HG03025 (cell line): ENCODE results near the gene PIP5K1B.

ENCODE experiments used
- ATAC-seq: cut with Tn5 transposase; IDR thresholded peaks from one replicate; pipeline ENCODE4 v1.9.1; 2021; ENCODE audit warnings: mild to moderate bottlenecking, moderate library complexity; ENCODE audit not compliant: unreplicated experiment, low FRiP score

PIP5K1B gene

DNA sequence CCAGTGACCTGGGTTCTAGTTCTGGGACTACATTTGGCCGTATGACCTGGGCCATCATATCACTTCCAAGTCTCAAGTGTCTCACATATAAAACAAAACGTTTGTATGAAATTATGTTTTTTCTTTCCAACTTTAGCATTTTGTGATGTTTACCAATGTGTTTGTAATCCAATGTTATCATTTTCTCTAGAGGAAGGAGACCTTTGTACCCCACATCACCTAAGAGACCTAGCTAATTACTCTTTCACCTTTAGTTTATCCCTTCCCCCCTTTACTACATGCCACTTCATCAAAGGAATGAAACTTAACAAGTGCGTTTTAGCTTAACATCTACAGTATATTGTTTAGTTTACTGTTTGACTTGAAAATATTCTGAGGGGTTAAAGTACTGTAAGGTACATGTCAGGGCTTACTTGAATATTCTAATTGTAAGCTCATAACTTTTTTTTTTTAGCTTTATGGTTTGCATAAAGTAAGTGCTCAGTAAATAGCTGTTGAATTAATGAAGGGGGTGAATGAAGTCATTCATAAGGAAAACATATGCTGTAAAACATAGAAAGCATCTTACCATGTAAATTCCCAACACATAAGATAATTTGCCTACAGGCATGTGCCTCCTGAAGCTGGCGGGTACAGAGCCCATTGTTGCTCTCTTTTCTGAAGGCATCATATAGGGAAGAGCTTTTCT is 2.9 kb downstream of the PIP5K1B start:
- ATAC-seq = no peak

DNA sequence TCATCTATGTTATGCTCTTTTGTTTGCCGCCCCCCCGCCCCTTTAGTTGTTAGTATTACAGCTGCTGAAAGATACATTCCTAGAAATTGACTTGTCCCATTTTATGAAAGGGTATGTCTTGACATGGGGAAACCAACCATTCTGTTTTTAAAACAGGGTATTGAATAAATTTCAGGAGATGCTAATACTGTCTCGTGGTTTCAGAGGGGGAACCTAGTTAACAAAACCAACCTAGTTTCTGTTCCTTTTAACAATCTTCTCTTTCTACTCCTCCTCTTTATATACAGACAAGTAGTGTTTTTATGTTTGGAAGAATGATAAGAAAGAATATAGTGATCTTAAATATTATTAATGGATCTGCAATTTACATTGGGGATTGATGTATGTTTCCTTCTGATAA is 3.5 kb downstream of the PIP5K1B start:
- no peak for ATAC-seq

DNA sequence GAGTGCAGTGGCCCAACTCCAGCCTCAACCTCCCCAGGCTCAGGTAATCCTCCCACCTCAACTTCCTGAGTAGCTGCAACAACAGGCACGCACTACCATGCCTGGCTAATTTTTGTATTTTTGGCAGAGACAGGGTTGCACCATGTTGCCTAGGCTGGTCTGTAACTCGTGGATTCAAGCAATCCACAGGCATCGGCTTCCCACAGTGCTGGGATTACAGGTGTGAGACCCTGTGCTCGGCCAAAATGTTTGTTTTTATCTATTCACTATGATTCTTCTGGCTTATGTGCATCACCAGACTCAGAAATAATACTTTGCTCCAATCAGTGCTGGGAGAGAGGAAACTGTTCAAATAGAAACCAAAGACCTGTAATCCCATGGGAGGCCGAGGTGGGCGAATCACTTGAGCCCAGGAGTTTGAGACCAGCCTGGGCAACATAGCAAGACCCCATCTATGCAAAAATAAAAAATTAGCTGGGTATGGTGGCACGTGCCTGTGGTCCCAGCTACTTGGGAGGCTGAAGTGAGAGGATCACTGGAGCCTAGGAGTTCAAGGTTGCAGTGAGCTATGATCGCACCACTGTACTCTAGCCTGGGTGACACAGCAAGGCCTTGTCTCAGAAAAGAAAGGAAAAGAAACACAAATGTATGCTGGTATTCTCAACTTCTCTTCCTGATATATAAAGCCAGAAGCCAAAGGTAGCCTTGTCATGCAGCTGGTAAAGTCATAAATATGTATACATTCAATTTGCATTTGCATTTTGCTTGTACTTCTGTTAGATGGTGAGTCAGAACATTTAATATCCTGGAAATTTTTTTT is 4.5 kb downstream of the PIP5K1B start:
- ATAC-seq = no peak

DNA sequence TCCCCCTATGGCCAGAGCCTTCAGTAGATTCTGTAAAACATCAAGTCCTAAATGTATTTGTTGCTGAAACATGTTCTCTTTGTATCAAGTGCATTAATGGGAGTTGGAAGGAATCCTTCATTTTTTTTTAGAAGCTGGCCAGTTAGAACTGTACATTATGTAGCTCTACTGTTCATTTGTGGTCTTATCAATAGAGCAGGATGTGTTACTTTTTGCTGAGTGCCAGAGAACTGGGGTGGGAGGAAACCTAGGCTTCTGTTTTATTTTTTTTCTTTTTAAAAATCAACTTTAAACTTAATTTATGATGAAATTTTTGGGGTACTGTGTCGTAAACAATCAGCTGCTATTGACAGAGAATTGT is 5.1 kb downstream of the PIP5K1B start:
- ATAC-seq = no peak

DNA sequence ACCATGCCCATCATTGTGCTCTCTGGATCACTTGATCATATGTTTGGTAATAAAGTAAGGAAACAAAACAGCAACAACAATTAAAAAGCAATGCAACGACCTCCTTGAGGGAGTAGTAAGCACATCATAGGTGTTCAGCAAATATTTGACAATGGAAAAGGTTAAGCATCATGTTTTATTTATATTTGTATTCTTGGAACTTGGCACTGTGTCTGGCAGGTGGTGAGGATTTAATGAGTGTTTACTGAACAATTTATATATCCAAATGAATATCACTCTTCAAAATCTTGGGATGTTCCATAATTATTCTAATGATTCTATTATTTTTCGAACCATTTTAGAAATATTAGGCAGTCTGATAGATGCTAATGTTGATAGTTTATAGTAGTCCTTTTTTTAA is 6.2 kb downstream of the PIP5K1B start:
- ATAC-seq = no peak

DNA sequence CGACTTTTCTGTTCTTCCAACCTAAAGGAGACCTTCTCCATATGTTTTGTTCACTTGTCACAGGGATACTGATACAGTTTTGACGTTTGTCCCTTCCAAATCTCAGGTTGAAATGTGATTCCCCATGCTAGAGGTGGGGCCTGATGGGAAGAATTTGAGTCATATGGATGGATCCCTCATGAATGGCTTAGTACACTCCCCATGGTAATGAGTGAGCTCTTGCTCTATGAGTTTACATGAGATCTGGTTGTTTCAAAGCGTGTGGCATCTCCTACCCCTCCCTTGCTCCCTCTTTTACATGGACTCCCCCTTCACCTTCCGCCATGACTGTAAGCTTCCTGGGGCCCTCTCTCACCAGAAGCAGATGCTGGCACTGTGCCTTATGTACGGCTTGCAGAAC is 6.9 kb downstream of the PIP5K1B start:
- ATAC-seq = no peak

DNA sequence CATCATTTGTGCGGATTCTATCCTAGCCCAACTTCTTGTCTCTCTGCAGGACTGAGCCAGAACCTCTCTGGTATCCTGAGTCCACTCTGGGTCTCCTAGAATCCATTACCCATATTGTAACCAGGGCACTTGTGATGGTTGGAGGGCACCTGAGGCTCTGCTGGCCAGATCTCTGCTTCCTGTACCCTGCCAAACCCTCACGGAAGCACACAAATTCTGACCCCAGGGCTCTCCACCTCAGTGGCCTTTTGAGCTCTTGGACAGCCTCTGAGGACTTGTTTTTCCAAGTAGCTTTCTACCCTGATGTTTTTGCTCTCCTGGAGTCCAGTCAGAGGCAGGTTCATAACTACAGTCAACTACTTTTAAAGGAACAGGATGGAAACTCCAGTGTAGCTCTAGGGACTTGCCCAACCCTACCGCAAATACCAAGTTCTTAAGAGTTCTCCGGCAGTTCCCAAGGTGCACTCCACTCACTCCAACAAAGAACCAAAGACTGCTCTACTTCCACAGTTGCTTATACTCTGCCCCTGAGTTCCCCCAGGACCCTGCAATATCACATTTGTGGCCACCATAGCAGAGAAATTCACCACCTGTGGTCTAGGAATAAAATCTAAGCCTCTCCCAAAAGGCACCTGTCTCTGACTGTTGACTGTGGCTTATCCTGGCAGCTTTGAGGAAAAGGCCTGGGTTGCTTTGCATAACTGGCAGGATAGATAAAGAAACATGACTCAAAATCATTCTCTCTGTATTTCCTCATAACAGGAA is 9.6 kb downstream of the PIP5K1B start:
- ATAC-seq = no peak

DNA sequence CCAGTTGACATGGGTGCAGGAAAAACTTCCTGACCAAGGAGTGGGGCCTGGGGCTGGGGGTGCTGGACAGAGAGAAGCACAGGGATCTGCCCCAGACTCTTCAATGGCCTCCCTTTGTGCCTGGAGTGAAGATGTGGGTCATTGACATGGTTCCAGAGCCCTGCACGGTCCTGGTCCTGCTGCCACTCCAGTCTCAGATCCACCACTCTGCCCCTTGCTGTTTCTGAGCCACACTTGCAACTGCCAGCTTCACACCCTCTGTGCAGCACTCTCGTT is 10.1 kb downstream of the PIP5K1B start:
- ATAC-seq = no peak

DNA sequence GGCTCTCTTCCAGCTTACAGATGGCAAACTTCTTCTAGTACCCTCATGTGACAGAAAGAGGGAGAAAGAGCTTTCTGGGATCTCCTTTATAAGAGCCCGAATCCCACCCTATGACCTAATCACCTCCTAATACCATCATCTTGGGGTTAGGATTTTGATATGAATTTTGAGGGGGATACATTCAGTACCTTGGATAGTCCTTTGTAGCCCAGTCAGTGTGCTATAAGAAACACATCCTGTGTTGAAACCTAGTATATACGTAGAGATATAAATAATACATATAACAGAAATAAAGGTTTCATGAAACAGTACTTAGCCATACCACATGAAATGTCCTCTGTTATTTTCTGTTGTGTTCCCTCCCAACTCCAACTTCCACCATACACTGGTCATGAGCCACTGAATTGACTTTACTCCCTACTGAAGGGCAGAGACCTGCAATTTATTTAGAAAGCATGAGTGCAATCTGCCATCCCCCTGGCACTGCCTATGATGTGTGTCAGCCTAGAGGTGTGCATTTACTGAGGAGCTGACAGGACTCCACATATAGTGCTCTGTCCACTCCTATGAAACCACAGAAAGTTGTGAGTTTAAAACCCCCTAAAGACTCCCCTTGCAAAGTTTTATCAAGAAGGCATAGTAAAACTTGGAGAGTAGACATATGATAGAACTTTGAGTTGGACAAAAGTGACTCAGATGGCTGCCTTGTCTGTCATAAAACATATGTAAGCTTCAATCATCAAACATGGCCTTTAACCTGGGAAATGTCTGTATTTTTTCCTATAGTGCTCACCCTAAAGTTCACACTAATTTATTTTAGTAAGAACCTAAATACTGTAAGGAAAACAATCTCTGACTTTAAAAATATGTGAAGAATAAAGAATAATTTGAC is 12.8 kb downstream of the PIP5K1B start:
- ATAC-seq = no peak

DNA sequence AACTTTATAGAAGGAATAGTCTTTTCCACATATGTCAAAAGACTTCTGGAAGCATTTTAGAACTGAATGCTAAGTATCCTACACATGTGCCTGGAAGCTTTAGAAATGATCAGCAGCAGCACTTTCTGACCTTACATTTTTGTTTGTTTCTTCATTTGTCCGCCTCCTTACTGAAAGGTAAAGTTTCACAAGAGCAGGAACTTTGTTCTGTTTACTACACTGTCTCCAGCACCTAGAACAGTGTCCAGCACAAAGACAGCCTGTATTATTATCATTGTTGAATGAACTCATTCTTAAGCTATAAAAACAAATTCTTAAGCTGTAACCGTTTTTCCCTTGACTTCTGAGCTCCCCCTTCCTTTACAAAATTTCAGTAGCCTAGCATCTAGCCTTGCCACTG is 14.8 kb downstream of the PIP5K1B start:
- ATAC-seq = no peak

DNA sequence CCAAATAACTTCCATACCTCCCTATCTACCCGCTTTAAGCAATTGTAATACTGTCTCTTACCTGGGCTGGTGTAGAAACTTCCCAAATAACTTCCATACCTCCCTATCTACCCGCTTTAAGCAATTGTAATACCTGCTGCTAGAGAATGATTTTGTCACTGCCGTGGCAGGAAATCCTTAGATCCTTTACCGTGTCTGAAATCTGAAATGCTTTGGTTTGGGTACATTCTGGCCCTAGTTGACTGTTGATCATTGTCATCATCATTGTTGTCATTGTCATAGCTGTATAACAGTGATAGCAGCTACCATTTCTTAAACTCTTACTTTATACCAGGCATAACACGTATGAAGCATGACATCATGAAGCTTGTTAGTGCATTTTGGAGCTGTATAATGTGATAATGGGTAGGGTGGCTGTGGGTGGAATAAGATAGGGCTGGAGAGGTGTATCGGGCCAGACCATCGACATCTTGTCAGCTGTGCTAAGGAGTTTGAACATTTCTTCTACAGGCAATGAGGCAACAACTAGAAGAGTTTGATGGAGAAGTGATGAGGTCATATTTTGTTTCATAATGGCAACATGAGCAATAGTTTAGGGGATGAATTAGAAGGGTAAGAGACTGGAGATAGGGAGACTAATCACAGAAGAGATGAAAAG is 15.7 kb downstream of the PIP5K1B start:
- no peak for ATAC-seq

DNA sequence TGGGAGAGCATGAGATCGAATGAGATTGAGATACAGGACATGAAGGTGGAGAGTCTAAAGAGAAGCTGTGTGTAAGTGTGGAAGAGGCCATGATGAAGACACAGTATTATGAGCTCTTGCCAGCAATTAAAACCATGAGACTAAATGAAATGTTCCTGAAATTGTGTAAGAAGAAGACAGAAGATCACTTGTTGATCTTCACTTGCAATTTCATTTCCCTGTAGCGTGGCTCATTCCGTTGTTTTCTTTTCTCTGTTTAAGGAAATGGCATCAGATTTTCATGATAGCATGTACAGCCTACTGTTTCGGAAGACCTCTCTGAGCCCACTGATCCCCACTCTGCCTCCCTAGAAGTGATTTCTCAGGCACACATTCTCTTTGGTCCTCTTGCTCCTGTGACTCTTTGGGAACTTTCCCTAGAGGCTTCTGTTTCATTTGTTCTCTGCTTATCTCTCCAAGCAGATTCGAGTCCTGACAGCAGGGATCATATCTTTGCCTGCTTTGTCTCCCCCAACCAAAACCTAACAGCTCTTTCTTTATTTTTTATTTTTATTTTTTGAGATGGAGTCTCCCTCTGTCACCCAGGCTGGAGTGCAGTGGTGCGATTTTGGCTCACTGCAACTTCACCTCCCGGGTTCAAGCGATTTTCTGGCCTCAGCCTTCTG is 16.8 kb downstream of the PIP5K1B start:
- ATAC-seq = no peak

DNA sequence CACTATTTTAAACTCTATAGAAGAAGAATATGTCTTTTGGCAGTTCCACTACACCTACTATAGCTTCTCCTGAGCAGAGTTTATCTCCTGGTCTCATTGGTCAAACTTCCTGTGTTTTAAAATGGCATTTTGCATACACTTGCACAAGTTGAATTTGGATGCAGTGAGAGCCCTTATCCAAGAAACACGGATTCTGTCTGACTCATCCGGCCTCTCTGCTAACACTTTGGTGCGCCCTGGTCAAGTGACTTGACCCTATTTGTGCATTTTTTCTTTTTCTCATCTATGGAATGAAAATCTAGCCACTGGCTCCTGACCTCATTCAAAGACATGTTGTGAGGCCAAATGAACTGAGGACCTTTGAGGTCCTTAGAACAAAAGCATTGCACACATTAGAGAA is 20.0 kb downstream of the PIP5K1B start:
- ATAC-seq = no peak

DNA sequence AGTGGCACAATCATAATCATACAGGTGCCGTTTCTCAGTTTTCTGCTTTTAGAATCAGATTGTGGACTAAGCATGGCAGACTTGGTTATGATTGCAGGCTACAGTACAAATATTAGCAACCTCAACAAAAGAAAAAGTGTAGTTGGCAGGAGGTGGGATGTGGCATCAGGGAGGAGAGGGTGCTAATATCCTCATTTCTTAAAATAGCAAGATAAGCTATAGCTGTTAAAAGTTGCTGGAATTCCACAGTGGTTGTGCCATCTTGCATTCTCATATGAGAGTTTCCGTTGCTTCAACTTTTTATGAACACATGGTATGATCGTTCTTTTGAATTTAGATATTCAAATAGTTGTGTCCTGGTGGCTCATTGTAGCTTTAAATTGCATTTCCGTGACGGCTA is 21.4 kb downstream of the PIP5K1B start:
- no peak for ATAC-seq

DNA sequence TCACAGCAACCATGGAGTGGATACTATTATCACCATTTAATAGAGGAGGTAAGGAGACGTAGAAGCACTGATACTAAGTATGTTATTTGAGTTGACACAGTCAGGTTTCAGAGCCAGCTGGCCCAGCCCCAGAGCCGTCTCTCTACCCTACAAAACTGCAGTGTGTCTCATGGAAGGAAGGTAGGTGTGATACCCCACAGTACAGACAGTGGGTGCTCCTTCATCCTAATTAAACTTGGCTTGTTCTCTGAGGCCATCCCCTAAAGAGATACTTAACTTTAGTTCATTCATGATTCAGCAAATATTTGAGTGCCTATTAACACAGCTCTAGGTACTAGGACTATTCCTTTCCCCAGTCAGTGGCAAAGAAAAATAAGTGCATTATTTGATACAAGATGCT is 22.6 kb downstream of the PIP5K1B start:
- ATAC-seq = no peak

DNA sequence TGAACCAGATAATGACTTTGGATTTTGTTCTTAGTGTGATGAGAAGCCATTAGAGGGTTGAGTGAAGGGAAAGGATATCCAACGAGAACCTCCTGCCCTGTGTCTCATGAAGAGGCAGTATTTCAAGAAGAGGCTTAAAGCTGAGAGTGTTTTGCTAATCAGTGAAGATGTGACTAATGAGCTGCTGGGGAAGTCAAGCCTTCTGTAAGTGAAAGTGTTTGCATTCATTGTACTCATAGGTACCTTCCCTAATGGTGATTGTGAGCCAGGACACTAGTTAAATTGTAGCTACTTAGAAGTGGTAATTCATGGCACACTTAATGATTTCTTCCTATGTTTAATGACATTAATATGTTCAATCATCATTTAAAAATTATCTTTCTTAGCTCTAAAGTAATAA is 23.7 kb downstream of the PIP5K1B start:
- no peak for ATAC-seq

DNA sequence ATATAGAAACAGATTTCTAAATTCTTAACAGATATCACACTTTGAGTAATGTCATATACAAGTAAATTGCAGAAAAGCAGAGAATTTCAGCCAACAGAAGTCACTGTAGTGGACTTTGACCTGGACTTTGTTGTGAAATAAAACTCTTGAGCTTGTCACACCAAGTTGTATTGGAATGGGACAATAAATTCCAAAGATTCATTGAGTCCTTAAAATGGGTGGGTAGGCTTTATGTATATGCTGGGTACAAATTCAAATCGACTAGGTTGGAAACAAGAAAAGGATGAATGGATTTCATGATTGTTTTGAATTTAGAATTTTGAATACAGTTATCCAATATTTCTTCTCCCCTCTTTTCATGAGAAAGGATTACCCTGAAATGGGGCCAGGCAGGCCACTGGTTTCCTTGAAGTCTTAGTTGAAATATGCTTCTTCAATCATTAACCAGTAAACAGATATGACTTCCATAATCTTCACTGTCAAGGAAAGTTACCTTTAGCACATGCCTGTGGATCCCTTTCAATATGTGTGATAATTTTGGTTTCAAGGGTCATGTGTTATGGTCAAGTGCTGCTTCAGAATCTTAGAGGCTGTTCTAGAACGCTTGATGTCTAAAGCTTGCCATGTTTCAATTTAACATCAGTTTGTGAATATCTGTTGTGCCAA is 25.7 kb downstream of the PIP5K1B start:
- no peak for ATAC-seq

DNA sequence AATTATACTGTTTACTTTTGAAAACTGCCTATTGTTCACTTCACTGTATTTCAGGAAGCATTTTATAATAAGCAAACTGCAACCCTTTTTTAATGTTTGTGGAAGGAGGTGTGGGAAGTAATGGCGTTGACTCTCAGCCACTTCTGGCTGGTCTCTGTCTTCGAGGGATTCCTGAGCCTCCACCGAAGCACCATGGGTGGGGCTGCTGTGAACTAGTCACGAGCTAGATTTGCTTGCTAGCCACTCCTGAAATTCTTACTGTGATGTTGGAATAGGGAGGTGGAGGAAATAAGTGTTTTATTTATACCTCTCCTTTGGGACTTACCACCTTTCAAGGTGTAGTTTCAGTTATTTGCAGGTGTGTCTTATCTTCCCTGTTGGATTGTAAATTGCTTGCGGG is 26.8 kb downstream of the PIP5K1B start:
- no peak for ATAC-seq

DNA sequence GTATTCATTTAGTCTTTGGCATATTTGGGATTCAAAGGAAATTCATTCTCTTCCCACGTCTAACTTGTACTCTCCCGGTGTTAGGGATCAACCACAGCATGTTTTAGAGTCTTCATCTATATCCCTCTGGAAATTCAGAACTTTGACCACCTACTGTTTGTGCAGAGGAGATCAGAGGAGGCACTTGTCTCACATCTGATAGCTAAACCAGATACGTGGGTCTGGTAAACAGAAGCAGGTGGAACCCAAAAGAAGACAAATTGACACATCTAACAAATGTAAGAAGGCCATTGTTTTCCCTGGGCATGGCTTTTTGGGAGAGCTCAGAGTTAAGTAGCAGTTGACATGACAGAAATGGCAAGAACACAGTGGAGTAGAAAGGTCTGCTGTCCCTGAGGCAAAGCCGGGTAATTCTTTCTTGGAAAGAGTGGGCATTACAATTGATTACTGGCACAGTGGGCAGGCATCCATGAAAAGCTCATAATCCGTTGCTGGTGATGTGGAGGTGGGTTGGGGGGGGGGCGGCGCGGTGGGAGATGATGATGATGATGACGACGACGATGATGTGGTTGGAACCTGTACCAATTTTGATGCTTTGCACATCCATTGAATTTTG is 27.5 kb downstream of the PIP5K1B start:
- ATAC-seq = no peak
